Embryonic facial prominence (tissue), 1 donor: ENCODE measurements around the gene LDLR.

Experiments
- DNase-seq: peaks from one replicate; pipeline ENCODE4 v3.0.0-alpha.2; 2016; ENCODE audit errors: extremely low spot score

Gene LDLR

DNA sequence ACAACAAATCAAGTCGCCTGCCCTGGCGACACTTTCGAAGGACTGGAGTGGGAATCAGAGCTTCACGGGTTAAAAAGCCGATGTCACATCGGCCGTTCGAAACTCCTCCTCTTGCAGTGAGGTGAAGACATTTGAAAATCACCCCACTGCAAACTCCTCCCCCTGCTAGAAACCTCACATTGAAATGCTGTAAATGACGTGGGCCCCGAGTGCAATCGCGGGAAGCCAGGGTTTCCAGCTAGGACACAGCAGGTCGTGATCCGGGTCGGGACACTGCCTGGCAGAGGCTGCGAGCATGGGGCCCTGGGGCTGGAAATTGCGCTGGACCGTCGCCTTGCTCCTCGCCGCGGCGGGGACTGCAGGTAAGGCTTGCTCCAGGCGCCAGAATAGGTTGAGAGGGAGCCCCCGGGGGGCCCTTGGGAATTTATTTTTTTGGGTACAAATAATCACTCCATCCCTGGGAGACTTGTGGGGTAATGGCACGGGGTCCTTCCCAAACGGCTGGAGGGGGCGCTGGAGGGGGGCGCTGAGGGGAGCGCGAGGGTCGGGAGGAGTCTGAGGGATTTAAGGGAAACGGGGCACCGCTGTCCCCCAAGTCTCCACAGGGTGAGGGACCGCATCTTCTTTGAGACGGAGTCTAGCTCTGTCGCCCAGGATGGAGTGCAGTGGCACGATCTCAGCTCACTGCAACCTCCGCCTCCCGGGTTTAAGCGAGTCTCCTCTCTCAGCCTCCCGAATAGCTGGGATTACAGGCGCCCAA is at the start of gene LDLR:
Gene LDLR, plus strand, starts transcription at position 210 of the 760 bp plus-strand sequence. Its CDS starts 86 bp downstream, at position 296.
- DNase-seq = peak; percentile 89

DNA sequence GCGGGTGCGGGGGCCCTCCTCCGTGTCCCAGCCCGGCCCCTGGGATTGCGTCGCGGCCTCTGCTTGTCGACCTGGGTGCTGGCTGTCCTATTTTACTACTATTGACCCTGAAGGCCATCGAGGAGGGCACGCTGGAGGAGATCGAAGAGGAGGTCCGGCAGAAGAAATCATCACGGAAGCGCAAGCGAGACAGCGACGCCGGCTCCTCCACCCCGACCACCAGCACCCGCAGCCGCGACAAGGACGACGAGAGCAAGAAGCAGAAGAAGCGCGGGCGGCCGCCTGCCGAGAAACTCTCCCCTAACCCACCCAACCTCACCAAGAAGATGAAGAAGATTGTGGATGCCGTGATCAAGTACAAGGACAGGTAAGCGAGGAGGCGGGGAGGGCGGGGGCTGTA is 48.1 kb upstream of the LDLR start:
- no peak for DNase-seq

DNA sequence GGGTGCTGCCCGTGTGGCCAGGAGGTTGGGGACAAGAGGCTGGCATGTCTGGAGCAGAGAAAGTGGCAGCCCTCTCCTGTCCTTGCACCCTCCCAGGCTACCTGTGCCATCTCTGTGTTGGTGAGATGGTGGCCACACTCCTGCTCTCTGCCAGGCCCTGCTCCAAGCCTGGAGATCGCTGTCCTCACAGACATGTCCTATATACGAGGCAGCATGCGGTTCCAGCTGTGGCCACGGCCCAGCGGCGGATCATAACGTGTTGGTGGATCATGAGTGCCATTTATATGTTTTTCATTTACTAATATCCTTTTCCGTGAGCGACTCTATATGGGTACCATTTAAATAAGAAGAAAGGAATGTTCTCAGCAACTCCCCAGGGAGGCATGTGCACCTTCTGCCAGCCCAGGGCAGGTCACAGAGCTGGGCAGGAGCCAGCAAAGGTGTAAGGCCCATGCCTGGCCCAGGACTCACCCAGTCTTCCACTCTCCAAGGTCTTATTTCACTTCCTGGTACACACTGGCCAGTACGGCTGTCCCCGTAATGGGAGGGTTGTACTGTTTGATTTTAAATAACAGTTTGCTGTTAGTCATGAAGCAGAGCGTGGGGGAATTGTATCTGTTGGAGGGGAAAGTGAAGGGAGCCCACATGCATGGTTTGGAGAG is 47.2 kb upstream of the LDLR start:
- no peak for DNase-seq

DNA sequence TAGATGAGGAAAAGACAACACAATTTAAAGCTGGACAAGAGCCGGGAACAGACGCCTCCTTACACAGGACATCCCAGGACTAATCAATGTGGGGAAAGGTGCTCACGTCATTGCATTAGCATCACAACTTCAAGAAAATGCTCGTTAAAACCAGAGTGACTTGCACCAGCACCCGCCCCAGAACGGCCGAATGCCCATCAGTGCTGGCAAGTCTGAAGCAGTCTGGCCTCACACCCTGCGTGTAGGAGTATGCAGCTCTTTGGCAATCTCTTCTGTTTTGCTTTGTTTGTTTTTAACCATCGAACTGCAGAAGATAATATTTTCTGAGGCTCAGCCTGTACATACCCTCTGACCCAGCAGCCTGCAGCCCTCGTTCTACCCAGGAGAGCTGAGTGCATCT is 44.8 kb upstream of the LDLR start:
- DNase-seq = no peak

DNA sequence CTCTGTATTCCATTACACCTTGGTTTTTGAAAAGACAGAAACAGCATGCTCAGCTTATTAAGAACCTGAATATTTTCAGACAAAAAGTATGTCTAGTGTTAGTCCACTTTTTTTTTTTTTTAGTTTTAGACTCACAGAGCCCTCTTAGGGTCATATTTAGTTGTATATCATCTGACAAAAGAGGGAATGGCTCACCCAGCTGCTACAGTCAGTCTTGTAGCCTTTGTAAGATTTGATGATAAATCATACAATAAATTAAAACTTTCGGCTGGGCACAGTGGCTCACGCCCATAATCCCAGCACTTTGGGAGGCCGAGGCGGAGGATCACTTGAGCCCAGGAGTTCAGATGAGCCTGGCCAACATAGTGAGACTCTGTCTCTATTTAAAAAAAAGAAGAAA is 43.7 kb upstream of the LDLR start:
- DNase-seq = no peak

DNA sequence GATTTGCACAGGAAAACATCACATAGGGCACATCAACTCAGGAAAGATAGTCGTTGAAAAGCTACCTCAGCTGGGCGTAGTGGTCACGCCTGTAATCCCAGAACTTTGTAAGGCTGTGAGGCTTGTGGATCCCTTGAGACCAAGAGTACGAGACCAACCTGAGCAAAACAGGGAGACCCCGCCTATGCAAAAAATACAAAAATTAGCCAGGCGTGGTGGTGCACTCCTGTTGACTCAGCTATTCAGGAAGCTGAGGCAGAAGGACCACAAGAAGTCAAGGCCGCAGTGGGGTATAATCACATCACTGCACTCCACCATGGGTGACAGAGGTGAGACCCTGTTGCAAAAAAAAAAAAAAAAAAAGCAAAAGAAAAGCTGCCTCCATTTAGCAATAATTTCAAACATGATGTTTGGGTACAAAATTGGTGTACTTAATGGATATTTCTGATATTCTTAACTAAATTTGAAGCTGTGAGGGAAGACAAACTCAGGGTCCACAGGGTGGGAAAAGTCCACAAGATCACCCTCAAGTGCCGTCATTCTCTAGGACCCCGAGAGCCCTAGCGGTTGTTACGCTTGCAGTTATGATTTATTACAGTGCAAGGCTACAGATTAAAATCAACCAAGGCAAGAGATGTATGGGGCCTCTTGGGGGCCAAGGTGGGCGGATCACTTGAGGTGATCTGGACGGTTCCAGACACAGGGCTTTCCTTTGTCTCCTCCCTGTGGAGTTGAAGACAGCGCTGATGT is 42.5 kb upstream of the LDLR start:
- no peak for DNase-seq

DNA sequence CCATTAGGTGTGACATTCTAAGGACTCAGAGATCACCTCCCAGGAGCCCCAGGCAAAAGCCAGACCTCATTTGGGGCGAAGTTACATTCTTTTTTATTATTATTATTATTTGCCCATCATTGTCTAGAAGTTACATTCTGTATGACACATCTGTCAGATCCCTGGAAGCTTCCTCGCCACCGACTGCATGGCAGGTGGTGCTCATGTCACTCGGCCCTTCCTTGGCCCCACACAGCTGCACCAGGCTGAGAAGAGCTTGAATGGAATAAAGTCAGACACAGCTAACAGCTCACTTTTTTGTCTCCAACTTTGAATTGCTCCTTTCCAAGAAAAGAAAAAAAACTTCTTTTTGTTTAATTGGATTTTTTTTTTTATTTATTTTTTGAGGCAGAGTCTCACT is 41.4 kb upstream of the LDLR start:
- no peak for DNase-seq

DNA sequence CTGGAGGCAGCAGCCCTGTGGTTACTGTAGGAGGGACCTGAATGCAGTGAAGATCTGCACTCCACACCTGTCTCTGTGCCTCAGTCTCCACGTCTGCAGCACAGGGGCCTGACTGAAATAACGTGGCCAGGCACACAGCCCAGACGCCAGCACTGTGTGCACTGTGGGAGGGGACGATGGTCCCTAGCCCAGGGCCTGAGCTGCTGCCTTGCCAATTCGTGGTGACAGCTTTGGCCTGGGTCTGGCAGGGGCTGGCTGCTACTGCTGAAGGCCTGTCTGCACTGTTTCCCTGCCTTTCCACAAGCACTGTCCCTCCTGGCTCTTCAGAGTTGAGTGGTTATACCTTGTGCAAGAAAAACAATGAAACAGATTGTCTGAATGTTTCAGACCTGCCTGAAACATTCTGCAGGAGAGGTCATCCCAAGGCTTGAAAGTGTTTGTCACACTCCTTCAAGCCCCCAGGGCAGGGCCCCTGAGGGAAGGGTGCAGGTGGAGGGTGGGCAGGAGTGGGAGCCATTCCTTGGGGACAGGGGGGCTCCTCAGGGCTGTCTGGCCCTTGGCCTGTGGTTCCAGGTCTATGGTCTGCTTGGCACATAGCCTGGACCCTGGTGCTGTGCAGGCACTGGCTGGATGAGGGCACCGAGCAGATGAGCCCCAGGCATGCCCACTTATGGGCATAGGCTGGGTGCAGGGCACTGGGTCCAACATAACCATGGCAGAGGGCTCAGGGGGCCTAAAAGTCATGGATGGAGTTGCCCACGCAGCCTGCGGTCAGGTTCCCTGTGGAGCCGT is 38.7 kb upstream of the LDLR start:
- DNase-seq = no peak

DNA sequence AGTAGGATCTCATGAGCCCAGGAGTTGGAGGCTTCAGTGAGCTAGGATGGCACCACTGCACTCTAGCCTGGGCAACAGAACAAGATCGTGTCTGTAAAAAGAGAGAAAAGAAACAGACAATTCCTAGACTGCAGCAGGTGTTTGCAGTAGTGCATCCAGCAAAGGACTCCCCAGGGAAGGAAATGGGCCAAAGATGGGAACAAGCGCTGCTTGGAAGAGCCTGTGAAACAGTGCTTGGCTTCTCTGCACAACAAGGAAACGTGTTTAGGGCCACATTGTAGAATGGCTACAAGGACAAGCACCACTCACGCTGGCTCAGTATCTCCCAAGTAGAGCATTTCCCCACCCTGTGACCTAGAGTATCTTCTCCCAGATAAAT is 35.5 kb upstream of the LDLR start:
- no peak for DNase-seq

DNA sequence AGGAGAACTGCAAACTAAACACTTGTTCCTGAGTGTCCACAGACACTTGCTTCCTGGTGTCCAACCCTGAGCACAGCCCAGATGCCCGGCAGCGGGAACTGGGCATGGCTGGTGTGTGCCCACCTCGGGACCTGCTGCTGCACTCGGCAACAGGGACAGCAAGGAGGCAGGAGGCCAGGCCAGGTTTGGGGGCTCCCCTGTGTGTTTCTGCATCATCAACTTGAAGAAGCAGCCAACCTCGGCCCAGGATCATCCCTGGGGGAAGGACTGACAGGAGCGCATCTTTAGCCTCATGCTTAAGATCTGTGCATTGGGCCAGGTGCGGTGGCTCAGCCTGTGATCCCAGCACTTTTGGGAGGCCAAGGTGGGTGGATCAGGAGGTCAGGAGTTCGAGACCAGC is 35.1 kb upstream of the LDLR start:
- no peak for DNase-seq

DNA sequence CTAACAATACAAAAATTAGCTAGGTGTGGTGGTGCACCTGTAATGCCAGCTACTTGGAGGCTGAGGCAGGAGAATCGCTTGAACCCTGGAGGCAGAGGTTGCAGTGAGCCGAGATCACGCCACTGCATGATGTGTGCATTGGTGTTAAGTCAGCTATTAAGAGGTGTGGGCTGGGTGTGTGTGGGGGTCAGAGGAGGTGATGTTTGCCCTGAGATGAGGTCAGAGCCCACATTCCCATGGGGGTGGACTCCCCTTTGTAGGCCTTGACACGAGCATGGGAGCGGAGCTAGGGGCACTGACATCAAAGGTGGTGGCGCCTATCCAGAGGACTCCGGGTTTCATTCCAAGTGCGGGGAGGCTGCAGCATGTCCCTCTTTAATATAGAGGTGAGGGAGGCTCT is 34.6 kb upstream of the LDLR start:
- no peak for DNase-seq

DNA sequence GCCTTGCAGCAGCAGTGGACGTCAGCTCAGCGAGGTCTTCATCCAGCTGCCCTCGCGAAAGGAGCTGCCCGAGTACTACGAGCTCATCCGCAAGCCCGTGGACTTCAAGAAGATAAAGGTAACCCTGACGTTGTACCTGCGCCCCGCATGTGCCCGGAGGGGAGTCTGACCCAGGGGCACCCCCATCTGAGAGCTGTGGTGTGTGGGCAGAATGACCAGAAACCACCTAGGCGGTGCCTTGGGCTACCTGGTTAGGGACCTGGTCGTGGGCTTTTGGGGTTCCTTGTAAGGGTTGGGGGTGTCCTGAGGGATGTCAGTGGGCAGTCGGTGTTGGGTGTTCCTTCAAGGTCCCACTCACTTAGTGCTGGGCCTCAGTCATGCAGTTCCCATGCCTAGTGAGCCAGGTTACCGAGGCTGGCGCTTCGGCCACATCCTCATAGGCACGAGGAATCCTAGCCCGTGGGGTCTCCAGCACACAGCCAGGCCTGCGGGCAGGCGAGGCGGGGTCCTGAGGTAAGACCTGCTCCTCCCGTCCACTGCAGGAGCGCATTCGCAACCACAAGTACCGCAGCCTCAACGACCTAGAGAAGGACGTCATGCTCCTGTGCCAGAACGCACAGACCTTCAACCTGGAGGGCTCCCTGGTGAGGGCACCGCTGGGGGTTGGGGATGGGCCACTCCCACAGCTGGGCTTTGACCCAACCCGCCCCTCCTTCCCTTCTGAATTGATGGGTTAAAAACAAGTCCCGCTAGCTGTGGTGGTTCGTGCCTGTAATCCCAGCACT is 30.8 kb upstream of the LDLR start:
- no peak for DNase-seq

DNA sequence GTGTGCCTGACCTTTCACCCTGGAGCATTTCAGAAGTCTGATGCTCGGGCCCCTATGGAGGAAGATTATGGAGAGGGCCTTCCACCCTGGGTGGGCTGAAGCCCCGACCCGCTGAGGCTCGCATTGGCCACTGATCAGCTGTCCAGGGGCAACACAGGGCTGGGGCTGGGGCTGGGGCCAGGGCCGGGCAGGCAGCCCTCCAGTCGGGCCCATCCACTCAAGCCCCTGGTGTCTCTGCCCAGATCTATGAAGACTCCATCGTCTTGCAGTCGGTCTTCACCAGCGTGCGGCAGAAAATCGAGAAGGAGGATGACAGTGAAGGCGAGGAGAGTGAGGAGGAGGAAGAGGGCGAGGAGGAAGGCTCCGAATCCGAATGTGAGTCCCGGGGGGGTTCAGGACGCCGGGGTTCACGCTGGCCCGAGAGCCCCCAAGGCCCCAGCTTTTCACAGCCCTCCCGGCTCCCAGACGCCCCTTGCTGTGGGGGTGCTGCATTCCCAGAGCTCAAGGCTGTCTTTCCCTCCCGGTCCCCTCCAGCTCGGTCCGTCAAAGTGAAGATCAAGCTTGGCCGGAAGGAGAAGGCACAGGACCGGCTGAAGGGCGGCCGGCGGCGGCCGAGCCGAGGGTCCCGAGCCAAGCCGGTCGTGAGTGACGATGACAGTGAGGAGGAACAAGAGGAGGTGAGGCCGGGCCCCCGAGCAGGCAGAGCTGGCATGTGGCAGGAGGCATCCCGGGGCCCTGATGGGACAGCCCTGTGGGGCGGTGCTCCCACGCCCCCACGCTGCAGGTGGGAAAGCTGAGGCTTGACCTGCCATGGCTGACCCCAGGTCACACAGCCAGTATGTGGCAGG is 29.5 kb upstream of the LDLR start:
- DNase-seq = no peak

DNA sequence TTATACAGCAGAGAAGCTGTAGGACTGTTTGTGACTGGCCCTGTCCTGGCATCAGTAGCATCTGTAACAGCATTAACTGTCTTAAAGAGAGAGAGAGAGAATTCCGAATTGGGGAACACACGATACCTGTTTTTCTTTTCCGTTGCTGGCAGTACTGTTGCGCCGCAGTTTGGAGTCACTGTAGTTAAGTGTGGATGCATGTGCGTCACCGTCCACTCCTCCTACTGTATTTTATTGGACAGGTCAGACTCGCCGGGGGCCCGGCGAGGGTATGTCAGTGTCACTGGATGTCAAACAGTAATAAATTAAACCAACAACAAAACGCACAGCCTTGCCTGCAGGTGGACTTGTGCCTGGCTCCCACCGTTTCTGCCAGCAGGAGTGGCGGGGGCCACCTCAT is 27.3 kb upstream of the LDLR start:
- no peak for DNase-seq

DNA sequence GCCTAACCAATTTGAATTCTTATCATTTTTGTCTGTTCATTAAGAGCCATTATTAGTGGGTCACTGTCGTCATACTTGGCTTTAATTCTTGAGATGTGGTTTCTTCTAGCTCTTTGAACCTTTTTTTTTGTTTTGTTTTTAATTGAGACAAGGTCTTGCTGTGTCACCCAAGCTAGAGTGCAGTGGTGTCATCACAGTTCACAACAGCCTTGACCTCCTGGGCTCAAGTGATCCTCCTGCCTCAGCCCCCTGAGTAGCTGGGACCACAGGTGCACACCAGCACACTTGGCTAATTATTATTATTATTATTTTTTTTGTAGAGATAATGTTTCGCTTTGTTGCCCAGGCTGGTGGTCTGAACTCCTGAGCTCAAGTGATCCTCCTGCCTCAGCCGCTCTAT is 25.8 kb upstream of the LDLR start:
- DNase-seq = no peak

DNA sequence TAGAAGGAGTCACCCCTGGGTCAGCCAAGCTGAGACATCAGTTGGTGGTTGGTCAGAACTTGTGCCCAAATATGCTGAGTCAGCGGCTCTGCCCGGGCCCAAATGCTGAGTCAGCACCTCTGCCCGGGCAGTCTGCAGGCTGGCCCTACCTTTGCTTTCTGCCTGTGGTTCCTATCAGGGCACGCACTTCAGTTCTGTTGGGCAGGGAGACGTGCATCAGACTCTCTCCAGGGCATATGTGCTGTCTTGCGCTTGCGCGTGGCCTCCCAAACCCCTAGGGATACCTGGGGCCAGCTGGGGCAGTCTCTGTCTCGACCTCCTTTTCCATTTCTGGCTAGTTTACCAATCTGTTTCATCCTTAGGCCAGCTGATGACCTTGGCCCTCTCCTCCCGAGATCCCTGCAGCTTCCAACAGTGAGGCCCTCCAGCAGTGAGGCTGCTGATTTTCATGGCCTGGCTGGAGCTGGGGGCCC is 24.4 kb upstream of the LDLR start:
- no peak for DNase-seq

DNA sequence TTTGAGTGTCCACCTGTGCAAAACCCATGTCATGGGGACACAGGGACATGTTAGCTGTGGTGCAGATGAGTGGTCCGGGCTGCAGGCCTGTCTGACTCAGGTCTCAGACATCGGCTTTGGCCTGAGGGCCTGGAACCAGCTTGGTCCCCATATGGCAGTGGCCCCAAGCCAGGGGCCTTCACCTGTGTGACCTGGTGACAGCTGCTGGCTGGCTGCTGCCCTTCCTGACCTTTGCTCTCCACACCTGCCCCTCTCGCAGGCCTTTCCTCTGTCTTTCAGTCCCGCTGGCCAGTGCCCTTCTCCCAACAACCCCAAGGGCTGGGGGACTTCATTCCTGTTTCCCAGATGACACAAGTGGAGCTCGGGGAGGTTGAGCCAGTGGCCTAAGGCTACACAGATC is 22.9 kb upstream of the LDLR start:
- no peak for DNase-seq

DNA sequence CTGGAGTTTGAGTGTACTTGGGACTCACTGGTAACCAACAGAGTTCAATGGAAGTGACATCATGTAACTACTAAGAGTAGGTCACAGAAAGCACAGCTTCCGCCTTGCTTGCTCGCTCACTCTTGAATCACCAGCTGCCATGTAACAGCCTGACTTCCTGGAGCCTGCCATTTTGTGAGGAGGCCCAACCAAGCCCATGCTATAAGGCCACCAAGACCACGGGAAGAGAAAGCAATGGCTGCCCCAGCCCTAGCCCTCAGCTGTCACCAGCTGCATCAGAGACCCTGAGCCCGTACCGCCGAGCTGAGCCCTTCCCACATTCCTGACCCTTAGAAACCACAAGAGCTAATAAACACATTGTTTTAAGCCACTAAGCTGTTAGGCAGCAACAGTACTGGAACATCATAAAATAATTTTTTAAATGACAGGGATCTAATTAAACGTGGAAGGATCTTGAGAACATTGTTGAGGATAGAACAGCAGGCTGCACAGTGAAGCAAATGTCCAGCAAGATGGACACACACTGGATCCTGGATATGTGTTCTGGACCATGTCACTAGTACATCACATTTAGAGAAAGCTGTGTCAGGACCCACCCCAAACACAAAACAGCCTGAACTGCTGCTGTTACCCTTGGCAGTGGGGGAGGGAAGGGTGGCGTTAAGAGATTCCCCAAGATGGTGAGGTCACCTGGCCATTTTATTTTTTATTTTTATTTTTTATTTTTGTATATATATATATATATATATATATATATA is 21.7 kb upstream of the LDLR start:
- no peak for DNase-seq

DNA sequence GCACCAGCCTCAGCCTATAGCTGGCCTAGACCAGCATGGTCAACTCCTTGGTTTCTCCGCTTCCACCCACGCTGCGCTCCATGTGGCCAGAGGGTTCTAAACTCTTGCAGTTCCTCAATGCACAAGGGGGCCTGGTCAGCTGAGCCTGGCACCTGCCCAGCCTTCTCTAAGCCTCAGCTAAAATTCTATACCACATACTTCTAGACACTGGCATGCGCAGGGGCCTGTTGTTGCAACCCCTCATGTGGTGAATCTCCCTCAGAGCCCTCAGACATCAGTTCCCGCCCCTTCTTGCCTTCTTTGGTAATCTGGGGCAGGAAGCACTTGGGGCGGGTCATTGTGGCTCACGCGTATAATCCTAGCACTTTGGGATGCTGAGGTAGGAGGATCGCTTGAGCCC is 19.7 kb upstream of the LDLR start:
- no peak for DNase-seq

DNA sequence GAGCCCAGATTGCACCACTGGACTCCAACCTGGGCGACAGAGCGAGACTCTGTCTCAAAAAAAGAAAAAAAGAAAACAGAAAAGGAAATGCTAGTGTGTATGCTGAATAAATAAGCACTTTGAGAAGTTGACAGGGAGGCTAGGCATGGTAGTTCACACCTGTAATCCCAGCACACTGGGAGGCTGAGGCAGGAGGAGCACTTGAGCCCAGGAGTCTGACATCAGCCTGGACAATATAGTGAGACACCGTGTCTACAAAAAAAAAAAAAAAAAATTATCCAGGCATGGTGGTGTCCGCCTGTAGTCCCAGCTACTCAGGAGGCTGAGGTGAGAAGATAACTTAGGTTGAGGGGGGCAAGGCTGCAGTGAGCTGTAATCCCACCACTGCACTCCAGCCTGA is 19.1 kb upstream of the LDLR start:
- no peak for DNase-seq
